Neural cell (in vitro differentiated cells): Measurements from ENCODE around the gene RGS3. TPM values are rescaled to one million over a fixed set of nuclear protein-coding genes. Genes with fewer than 3 reads are reported as not detected.
"Not testable (repeated sequence)": the region's sequence is repeated elsewhere in the genome, so short reads cannot be mapped to it uniquely, and the experiment has no call there.

Source experiments
- H2AFZ ChIP-seq: fragments of 200-600, 300-800 bp; sonication (generic), shearing (Covaris generic); 2 replicates; pipeline ENCODE4 v1.6.0; 2014; ENCODE audit warnings: low read depth, mild to moderate bottlenecking, antibody characterized with exemption, low read length, moderate library complexity
- H3F3A ChIP-seq: fragments of 200-600 bp; shearing (Covaris generic); 2 replicates; pipeline ENCODE4 v1.6.1; 2016; ENCODE audit warnings: mild to moderate bottlenecking, moderate library complexity, mixed read lengths, antibody characterized with exemption, low read length; ENCODE audit not compliant: insufficient read depth, poor library complexity, severe bottlenecking
- H3K27ac ChIP-seq: fragments of 200-600, 300-800 bp; sonication (generic), shearing (Covaris generic); 2 replicates; pipeline ENCODE4 v1.5.1; 2014; ENCODE audit warnings: mild to moderate bottlenecking, low read length, moderate library complexity
- H3K27me3 ChIP-seq: fragments of 300-800, 200-600 bp; sonication (generic), shearing (Covaris generic); 2 replicates; pipeline ENCODE4 v1.6.0; 2014; ENCODE audit warnings: mild to moderate bottlenecking, low read depth, low read length, moderate library complexity; ENCODE audit not compliant: insufficient read depth
- H3K36me3 ChIP-seq: fragments of 300-800, 200-600 bp; sonication (generic), shearing (Covaris generic); 2 replicates; pipeline ENCODE4 v1.5.1; 2014; ENCODE audit warnings: mild to moderate bottlenecking, antibody characterized with exemption, low read length, moderate library complexity; ENCODE audit not compliant: insufficient read depth
- H3K4me2 ChIP-seq: fragments of 300-800, 200-600 bp; sonication (generic), shearing (Covaris generic); 2 replicates; pipeline ENCODE4 v1.6.0; 2014; ENCODE audit warnings: mild to moderate bottlenecking, low read length
- H3K4me3 ChIP-seq: fragments of 300-800, 200-600 bp; sonication (generic), shearing (Covaris generic); 2 replicates; pipeline ENCODE4 v1.5.1; 2014; ENCODE audit warnings: mild to moderate bottlenecking, low read length, moderate library complexity
- H3K79me2 ChIP-seq: fragments of 200-600 bp; shearing (Covaris generic); replicated peaks from 2 replicates; pipeline ENCODE4 v1.6.0; 2014; ENCODE audit warnings: mild to moderate bottlenecking, low read length, moderate library complexity; ENCODE audit not compliant: insufficient read depth
- H3K9ac ChIP-seq: fragments of 300-800, 200-600 bp; sonication (generic), shearing (Covaris generic); 2 replicates; pipeline ENCODE4 v1.6.1; 2016; ENCODE audit warnings: mild to moderate bottlenecking, low read length, mixed read lengths
- H3K9me2 ChIP-seq: fragments of 200-600 bp; shearing (Covaris generic); 2 replicates; pipeline ENCODE4 v1.6.1; 2016; ENCODE audit warnings: mild to moderate bottlenecking, low read length, mixed read lengths; ENCODE audit not compliant: insufficient read depth
- H3K9me3 ChIP-seq: fragments of 200-600, 300-800 bp; sonication (generic), shearing (Covaris generic); 2 replicates; pipeline ENCODE4 v1.6.1; 2016; ENCODE audit warnings: mild to moderate bottlenecking, mixed run types, low read length, moderate library complexity, mixed read lengths
- H4K20me1 ChIP-seq: fragments of 200-600 bp; shearing (Covaris generic); 2 replicates; pipeline ENCODE4 v1.6.1; 2016; ENCODE audit warnings: mild to moderate bottlenecking, mixed run types; ENCODE audit not compliant: insufficient read depth
- CTCF ChIP-seq: fragments of 450-650 bp; IDR thresholded peaks from 2 replicates; pipeline ENCODE4 v1.5.1; 2014; ENCODE audit warnings: antibody characterized with exemption, mild to moderate bottlenecking, moderate library complexity; ENCODE audit not compliant: poor library complexity, severe bottlenecking
- EP300 ChIP-seq: fragments of 450-650 bp; conservative IDR thresholded peaks from 2 replicates; pipeline ENCODE4 v1.6.1; 2014; ENCODE audit warnings: antibody characterized with exemption, mild to moderate bottlenecking, moderate library complexity; ENCODE audit not compliant: poor library complexity, severe bottlenecking
- EZH2 ChIP-seq: fragments of 200-600, 300-800 bp; shearing (Covaris generic), sonication (generic); IDR thresholded peaks from 2 replicates; pipeline ENCODE4 v1.6.1; 2014; ENCODE audit warnings: antibody characterized with exemption, low read length, borderline replicate concordance, mild to moderate bottlenecking; ENCODE audit not compliant: insufficient read depth, poor library complexity, severe bottlenecking
- MXI1 ChIP-seq: fragments of 450-650 bp; conservative IDR thresholded peaks from 2 replicates; pipeline ENCODE4 v1.6.1; 2014; ENCODE audit warnings: antibody characterized with exemption, mild to moderate bottlenecking; ENCODE audit not compliant: poor library complexity, severe bottlenecking
- POLR2AphosphoS5 ChIP-seq: IDR thresholded peaks from 2 replicates; pipeline ENCODE4 v1.6.1; 2012
- RAD21 ChIP-seq: fragments of 450-650 bp; conservative IDR thresholded peaks from 2 replicates; pipeline ENCODE4 v1.6.1; 2014; ENCODE audit warnings: antibody characterized with exemption, mild to moderate bottlenecking, moderate library complexity
- REST ChIP-seq: IDR thresholded peaks from 2 replicates; pipeline ENCODE4 v1.6.1; 2012; ENCODE audit warnings: borderline replicate concordance
- SMC3 ChIP-seq: fragments of 450-650 bp; conservative IDR thresholded peaks from 2 replicates; pipeline ENCODE4 v1.6.1; 2014; ENCODE audit warnings: antibody characterized with exemption, mild to moderate bottlenecking, moderate library complexity; ENCODE audit not compliant: poor library complexity
- TAF1 ChIP-seq: IDR thresholded peaks from 2 replicates; pipeline ENCODE4 v1.6.1; 2012; ENCODE audit warnings: low read depth
- polyA plus RNA-seq: library from polyadenylated mRNA; depleted of rRNA; stranded (reverse); fragments of >200 nt; gene quantifications from 2 replicates; pipeline ENCODE4 v1.2.3, GENCODE V29; 2014

The RGS3 gene
- polyA plus RNA-seq, 1 donor from 2014 or later = 25.3 TPM

- no peaks in the 10 kb centered on the region for H3K79me2 ChIP-seq
- H3K4me3 ChIP-seq = no peak overlapping the region
- no peaks in the 10 kb centered on the region for H3K36me3 ChIP-seq
- no peak overlapping the region for H3K27ac ChIP-seq
- H3K9me2 ChIP-seq = no peaks in the 10 kb centered on the region
- no peak overlapping the region for H3K9ac ChIP-seq
- no peak for TF ChIP-seq RAD21
- no peak for TF ChIP-seq EP300
- TF ChIP-seq POLR2AphosphoS5 = no peak
- no peak for TF ChIP-seq MXI1
- TF ChIP-seq EZH2 = no peak
- no peak for TF ChIP-seq SMC3
- no peak for TF ChIP-seq CTCF
- TF ChIP-seq REST = no peak
- TF ChIP-seq TAF1 = no peak
- H2AFZ ChIP-seq = no peak overlapping the region
- no peak overlapping the region for H3K4me2 ChIP-seq
- no peaks in the 10 kb centered on the region for H3K27me3 ChIP-seq
- H3K9me3 ChIP-seq = no peaks in the 10 kb centered on the region
- no peaks in the 10 kb centered on the region for H3F3A ChIP-seq
- H4K20me1 ChIP-seq = no peaks in the 10 kb centered on the region
These were observed 24.5 kb downstream of the RGS3 start for GRCh38 chr9:113488071-113488470.

GRCh38 chr9:113488490-113488889, 25.0 kb downstream of the RGS3 start:
- H3K9me3 ChIP-seq = no peaks in the 10 kb centered on the region
- no peaks in the 10 kb centered on the region for H3K9me2 ChIP-seq
- H3K36me3 ChIP-seq = no peaks in the 10 kb centered on the region
- no peak overlapping the region for H3K4me3 ChIP-seq
- no peaks in the 10 kb centered on the region for H4K20me1 ChIP-seq
- no peak overlapping the region for H2AFZ ChIP-seq
- no peaks in the 10 kb centered on the region for H3F3A ChIP-seq
- H3K79me2 ChIP-seq = no peaks in the 10 kb centered on the region
- H3K4me2 ChIP-seq = no peak overlapping the region
- H3K27ac ChIP-seq = no peak overlapping the region
- no peaks in the 10 kb centered on the region for H3K27me3 ChIP-seq
- TF ChIP-seq EZH2 (no peak), REST (no peak), MXI1 (no peak), CTCF (no peak), EP300 (no peak), POLR2AphosphoS5 (no peak), RAD21 (no peak), SMC3 (no peak), TAF1 (no peak)
- no peak overlapping the region for H3K9ac ChIP-seq

- not testable (repeated sequence) for H3K9me2 ChIP-seq, H4K20me1 ChIP-seq, H3K4me2 ChIP-seq, H2AFZ ChIP-seq, H3K27me3 ChIP-seq, H3K79me2 ChIP-seq, H3K9ac ChIP-seq, H3K27ac ChIP-seq, H3K4me3 ChIP-seq, H3F3A ChIP-seq, H3K9me3 ChIP-seq, H3K36me3 ChIP-seq
These were observed 27.6 kb downstream of the RGS3 start for GRCh38 chr9:113491147-113491546.
